ENCODE data around the gene TMEM190.
"Not testable (repeated sequence)": the region's sequence is repeated elsewhere in the genome, so short reads cannot be mapped to it uniquely, and the experiment has no call there.

The TMEM190 gene

GRCh38 chr19:55409179-55409578 is 32.6 kb downstream of the TMEM190 start:
- not testable (repeated sequence) for H3K9ac ChIP-seq (ENCODE audit: low read length in 2 of 2); H3K36me3 ChIP-seq (ENCODE audit: control insufficient read depth in 2 of 2, insufficient read depth in 2 of 2, low read length in 2 of 2); H3K9me3 ChIP-seq (ENCODE audit: control insufficient read depth in 2 of 2, low read length in 2 of 2); H3K4me3 ChIP-seq (ENCODE audit: low read length in 2 of 2); H3K27me3 ChIP-seq (ENCODE audit: control insufficient read depth in 1 of 2, insufficient read depth in 2 of 2, low read length in 2 of 2); H3K27ac ChIP-seq (ENCODE audit: low read length)
- H3K4me1 ChIP-seq (ENCODE audit: control insufficient read depth, insufficient read depth, low read length), result peaks cover 22% of the 10 kb centered on the region

- Histone ChIP-seq H3K9me3 (ENCODE audit: control insufficient read depth in 2 of 2, low read length in 2 of 2) (no peaks in the 10 kb centered on the region), H3K4me1 (ENCODE audit: control insufficient read depth, insufficient read depth, low read length) (peaks cover 22% of the 10 kb centered on the region), H3K4me3 (ENCODE audit: low read length in 2 of 2) (no peak overlapping the region), H3K27me3 (ENCODE audit: control insufficient read depth in 1 of 2, insufficient read depth in 2 of 2, low read length in 2 of 2) (no peaks in the 10 kb centered on the region), H3K27ac (ENCODE audit: low read length) (no peak overlapping the region), H3K36me3 (ENCODE audit: control insufficient read depth in 2 of 2, insufficient read depth in 2 of 2, low read length in 2 of 2) (peaks cover 7% of the 10 kb centered on the region in 2 donors), H3K9ac (ENCODE audit: low read length in 2 of 2) (no peak overlapping the region)
Measured at GRCh38 chr19:55410168-55410567, 33.5 kb downstream of the TMEM190 start.

GRCh38 chr19:55418185-55418584 is 41.6 kb downstream of the TMEM190 start:
- no peaks in the 10 kb centered on the region for H3K36me3 ChIP-seq (ENCODE audit: control insufficient read depth in 2 of 2, insufficient read depth in 2 of 2, low read length in 2 of 2)
- no peaks in the 10 kb centered on the region for H3K4me1 ChIP-seq (ENCODE audit: control insufficient read depth, insufficient read depth, low read length)
- no peak overlapping the region for H3K9ac ChIP-seq (ENCODE audit: low read length in 2 of 2)
- no peak overlapping the region for H3K27ac ChIP-seq (ENCODE audit: low read length)
- H3K4me3 ChIP-seq (ENCODE audit: low read length in 2 of 2), result no peak overlapping the region
- H3K27me3 ChIP-seq (ENCODE audit: control insufficient read depth in 1 of 2, insufficient read depth in 2 of 2, low read length in 2 of 2), result peaks cover 2 to 7% of the 10 kb centered on the region in 2 donors
- H3K9me3 ChIP-seq (ENCODE audit: control insufficient read depth in 2 of 2, low read length in 2 of 2), result no peaks in the 10 kb centered on the region

- no peaks in the 10 kb centered on the region for H3K4me1 ChIP-seq (ENCODE audit: control insufficient read depth, insufficient read depth, low read length)
- H3K9me3 ChIP-seq (ENCODE audit: control insufficient read depth in 2 of 2, low read length in 2 of 2), result no peaks in the 10 kb centered on the region
- H3K4me3 ChIP-seq (ENCODE audit: low read length in 2 of 2), result no peak overlapping the region
- no peak overlapping the region for H3K27ac ChIP-seq (ENCODE audit: low read length)
- peaks cover 2 to 11% of the 10 kb centered on the region in 2 donors for H3K27me3 ChIP-seq (ENCODE audit: control insufficient read depth in 1 of 2, insufficient read depth in 2 of 2, low read length in 2 of 2)
- no peaks in the 10 kb centered on the region for H3K36me3 ChIP-seq (ENCODE audit: control insufficient read depth in 2 of 2, insufficient read depth in 2 of 2, low read length in 2 of 2)
- no peak overlapping the region for H3K9ac ChIP-seq (ENCODE audit: low read length in 2 of 2)
Measured at GRCh38 chr19:55419103-55419502, 42.5 kb downstream of the TMEM190 start.

GRCh38 chr19:55419624-55420236 is 43.1 kb downstream of the TMEM190 start:
- H3K4me3 ChIP-seq (ENCODE audit: low read length in 2 of 2), result no peak overlapping the region
- no peak overlapping the region for H3K9ac ChIP-seq (ENCODE audit: low read length in 2 of 2)
- no peaks in the 10 kb centered on the region for H3K9me3 ChIP-seq (ENCODE audit: control insufficient read depth in 2 of 2, low read length in 2 of 2)
- H3K36me3 ChIP-seq (ENCODE audit: control insufficient read depth in 2 of 2, insufficient read depth in 2 of 2, low read length in 2 of 2), result no peaks in the 10 kb centered on the region
- no peaks in the 10 kb centered on the region for H3K4me1 ChIP-seq (ENCODE audit: control insufficient read depth, insufficient read depth, low read length)
- no peak overlapping the region for H3K27ac ChIP-seq (ENCODE audit: low read length)
- H3K27me3 ChIP-seq (ENCODE audit: control insufficient read depth in 1 of 2, insufficient read depth in 2 of 2, low read length in 2 of 2), result peaks cover 2 to 16% of the 10 kb centered on the region in 2 donors

- H3K27ac ChIP-seq (ENCODE audit: low read length); H3K9ac ChIP-seq (ENCODE audit: low read length in 2 of 2); H3K4me1 ChIP-seq (ENCODE audit: control insufficient read depth, insufficient read depth, low read length); H3K9me3 ChIP-seq (ENCODE audit: control insufficient read depth in 2 of 2, low read length in 2 of 2); H3K4me3 ChIP-seq (ENCODE audit: low read length in 2 of 2); H3K36me3 ChIP-seq (ENCODE audit: control insufficient read depth in 2 of 2, insufficient read depth in 2 of 2, low read length in 2 of 2): not testable (repeated sequence)
- H3K27me3 ChIP-seq (ENCODE audit: control insufficient read depth in 1 of 2, insufficient read depth in 2 of 2, low read length in 2 of 2), result peaks cover 0 to 17% of the 10 kb centered on the region in 2 donors
Measured at GRCh38 chr19:55421281-55421680, 44.7 kb downstream of the TMEM190 start.

GRCh38 chr19:55423225-55424005 is 46.8 kb downstream of the TMEM190 start:
- Histone ChIP-seq H3K36me3 (ENCODE audit: control insufficient read depth in 2 of 2, insufficient read depth in 2 of 2, low read length in 2 of 2) (no peaks in the 10 kb centered on the region), H3K4me1 (ENCODE audit: control insufficient read depth, insufficient read depth, low read length) (no peaks in the 10 kb centered on the region), H3K4me3 (ENCODE audit: low read length in 2 of 2) (no peak overlapping the region), H3K9ac (ENCODE audit: low read length in 2 of 2) (no peak overlapping the region), H3K27ac (ENCODE audit: low read length) (no peak overlapping the region), H3K27me3 (ENCODE audit: control insufficient read depth in 1 of 2, insufficient read depth in 2 of 2, low read length in 2 of 2) (peaks cover 1 to 19% of the 10 kb centered on the region in 2 donors), H3K9me3 (ENCODE audit: control insufficient read depth in 2 of 2, low read length in 2 of 2) (no peaks in the 10 kb centered on the region)

GRCh38 chr19:55424518-55424917 is 47.9 kb downstream of the TMEM190 start:
- H3K27me3 ChIP-seq (ENCODE audit: control insufficient read depth in 1 of 2, insufficient read depth in 2 of 2, low read length in 2 of 2), result peaks cover 8 to 23% of the 10 kb centered on the region in 2 donors
- no peaks in the 10 kb centered on the region for H3K9me3 ChIP-seq (ENCODE audit: control insufficient read depth in 2 of 2, low read length in 2 of 2)
- H3K4me1 ChIP-seq (ENCODE audit: control insufficient read depth, insufficient read depth, low read length), result no peaks in the 10 kb centered on the region
- H3K27ac ChIP-seq (ENCODE audit: low read length), result no peak overlapping the region
- no peak overlapping the region for H3K4me3 ChIP-seq (ENCODE audit: low read length in 2 of 2)
- H3K9ac ChIP-seq (ENCODE audit: low read length in 2 of 2), result no peak overlapping the region
- no peaks in the 10 kb centered on the region for H3K36me3 ChIP-seq (ENCODE audit: control insufficient read depth in 2 of 2, insufficient read depth in 2 of 2, low read length in 2 of 2)

GRCh38 chr19:55426042-55426441 is 49.4 kb downstream of the TMEM190 start:
- peaks cover 21 to 28% of the 10 kb centered on the region in 2 donors for H3K27me3 ChIP-seq (ENCODE audit: control insufficient read depth in 1 of 2, insufficient read depth in 2 of 2, low read length in 2 of 2)
- no peaks in the 10 kb centered on the region for H3K9me3 ChIP-seq (ENCODE audit: control insufficient read depth in 2 of 2, low read length in 2 of 2)
- no peak overlapping the region for H3K4me3 ChIP-seq (ENCODE audit: low read length in 2 of 2)
- H3K36me3 ChIP-seq (ENCODE audit: control insufficient read depth in 2 of 2, insufficient read depth in 2 of 2, low read length in 2 of 2), result no peaks in the 10 kb centered on the region
- H3K9ac ChIP-seq (ENCODE audit: low read length in 2 of 2), result no peak overlapping the region
- H3K4me1 ChIP-seq (ENCODE audit: control insufficient read depth, insufficient read depth, low read length), result no peaks in the 10 kb centered on the region
- no peak overlapping the region for H3K27ac ChIP-seq (ENCODE audit: low read length)

All from stomach smooth muscle (tissue), 2 donors.